HG02885 (cell line): Measurements from ENCODE around the gene CDC42BPA.
"Not testable (repeated sequence)": the region's sequence is repeated elsewhere in the genome, so short reads cannot be mapped to it uniquely, and the experiment has no call there.

Source experiments
- ATAC-seq: cut with Tn5 transposase; IDR thresholded peaks from one replicate; pipeline ENCODE4 v1.9.1; 2021; ENCODE audit warnings: mild to moderate bottlenecking; ENCODE audit not compliant: unreplicated experiment, poor library complexity

Gene CDC42BPA

GRCh38 chr1:227161470-227161869 is 156.8 kb downstream of the CDC42BPA start:
- no peak for ATAC-seq

DNA sequence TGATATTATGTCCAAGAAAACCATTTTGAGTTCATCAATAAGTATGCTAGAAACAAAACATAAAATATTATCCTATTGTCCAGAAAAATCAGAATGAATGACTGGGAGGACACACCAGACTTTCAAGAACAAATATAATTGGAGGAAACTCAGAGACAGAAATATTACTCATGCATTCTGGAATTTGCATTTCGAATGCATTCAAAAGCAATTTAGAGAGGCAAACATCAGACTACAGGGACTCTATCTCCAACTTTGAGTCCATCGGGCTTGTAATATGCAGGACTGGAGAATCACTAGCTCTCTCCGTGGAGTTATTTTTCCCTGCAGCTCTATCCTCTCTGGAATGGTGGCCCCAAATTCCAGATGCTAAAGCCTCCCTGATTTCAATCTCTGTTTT is 161.8 kb downstream of the CDC42BPA start:
- ATAC-seq = no peak

DNA sequence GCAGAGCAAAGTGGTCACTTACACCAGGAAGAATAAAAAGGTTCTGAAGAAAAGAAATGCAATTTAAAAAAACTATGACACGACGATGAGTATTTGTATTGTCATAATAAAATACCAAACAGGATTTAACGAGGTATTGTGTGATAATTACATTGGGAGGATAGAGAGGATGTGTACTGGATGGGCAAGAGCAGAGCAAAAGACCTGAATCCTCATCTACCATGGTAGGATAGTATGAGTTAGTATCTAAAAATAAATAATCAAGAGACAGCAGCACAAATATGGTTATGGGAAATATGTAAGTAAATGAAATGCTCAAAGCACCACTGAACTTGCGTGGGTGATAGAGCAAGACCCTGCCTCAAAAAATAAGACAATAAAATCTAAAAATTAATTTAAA is 162.6 kb downstream of the CDC42BPA start:
- no peak for ATAC-seq

DNA sequence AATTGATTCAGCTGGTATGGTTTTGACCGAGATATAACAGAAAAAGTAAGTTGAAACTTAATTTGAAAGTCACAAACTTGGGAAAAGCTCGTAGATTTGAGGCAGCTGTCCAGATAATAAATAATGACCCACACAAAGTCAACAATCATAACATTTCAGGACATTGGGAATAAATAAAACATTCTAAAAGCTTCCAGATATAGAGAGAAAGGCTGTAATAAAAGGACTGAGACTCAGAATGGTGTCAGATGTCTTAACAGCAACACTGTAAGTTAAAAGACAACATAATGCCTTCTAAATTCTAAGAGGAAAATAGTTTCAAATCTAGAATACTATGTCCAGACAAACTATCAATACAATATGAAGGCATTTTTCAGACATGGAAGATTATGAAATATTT is 163.3 kb downstream of the CDC42BPA start:
- ATAC-seq = no peak

- no peak for ATAC-seq
Observed at GRCh38 chr1:227152525-227152924, 165.8 kb downstream of the CDC42BPA start.

DNA sequence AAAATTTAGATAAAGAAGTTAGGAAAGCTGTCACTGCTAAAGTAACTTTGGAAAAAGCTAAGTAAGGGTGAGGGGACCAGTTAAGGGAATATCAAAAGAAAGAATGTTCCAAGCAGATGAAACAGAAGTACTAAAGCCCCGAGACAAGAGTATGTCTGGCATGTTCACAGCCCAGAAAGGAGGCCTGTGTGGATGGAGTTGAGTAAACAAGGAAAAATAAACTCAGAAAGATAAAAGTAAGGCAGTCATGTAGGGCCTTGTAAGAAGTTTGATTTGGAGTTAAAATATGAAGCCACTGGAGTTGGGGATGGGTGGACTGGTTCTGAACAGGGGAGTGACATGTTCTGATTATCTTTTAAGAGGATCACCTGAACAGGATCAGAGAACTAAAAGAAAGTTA is 177.9 kb downstream of the CDC42BPA start:
- ATAC-seq = no peak

DNA sequence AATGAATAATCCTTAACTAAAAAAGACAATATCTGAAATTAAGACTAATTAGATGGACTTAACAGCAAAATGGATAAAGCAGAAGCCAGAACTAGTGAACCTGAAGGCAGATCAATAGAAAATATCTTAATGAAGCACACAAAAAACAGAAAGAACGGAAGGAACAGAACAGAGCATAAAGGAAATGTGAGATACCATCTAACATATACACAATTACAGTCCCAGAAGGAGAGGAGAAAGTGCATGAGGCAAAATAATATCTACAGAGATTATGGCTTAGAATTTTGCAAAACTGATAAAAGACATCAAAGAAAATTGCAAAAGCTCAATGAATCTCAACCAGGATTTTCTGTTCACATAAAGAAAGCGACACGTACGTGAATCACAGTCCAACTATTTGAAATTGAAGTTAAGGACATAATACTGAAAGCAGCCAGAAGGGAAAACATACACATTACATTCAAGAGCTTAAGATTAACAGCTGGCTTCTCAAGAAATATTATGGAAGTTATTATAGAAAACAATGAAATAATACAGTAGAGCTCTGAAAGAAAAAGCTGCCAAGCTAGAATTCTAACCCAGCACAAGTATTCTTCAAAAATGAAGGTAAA is 182.0 kb downstream of the CDC42BPA start:
- no peak for ATAC-seq

GRCh38 chr1:227134686-227135314 is 183.5 kb downstream of the CDC42BPA start:
- no peak for ATAC-seq

GRCh38 chr1:227132695-227133094 is 185.6 kb downstream of the CDC42BPA start:
- ATAC-seq = not testable (repeated sequence)

DNA sequence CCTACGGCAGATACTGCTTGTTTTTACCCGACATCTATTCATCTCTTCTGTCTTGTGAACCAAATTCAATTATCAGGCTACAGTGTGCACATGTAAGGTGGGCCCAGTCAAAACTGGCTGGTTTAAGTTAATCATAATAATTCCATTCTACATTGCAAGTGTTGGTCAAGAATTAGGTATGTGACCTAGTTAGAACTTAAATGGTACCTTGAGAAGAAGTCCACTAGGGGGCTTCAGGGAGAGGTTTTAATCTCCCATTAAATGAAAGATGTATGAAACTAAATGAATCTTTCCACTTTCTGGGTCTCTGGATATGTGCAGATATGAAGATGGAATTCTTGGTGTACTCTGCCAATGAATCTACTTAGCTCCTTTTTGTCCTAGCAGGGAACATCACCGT is 187.1 kb downstream of the CDC42BPA start:
- no peak for ATAC-seq

GRCh38 chr1:227127891-227128290 is 190.4 kb downstream of the CDC42BPA start:
- ATAC-seq = peak; percentile 80

DNA sequence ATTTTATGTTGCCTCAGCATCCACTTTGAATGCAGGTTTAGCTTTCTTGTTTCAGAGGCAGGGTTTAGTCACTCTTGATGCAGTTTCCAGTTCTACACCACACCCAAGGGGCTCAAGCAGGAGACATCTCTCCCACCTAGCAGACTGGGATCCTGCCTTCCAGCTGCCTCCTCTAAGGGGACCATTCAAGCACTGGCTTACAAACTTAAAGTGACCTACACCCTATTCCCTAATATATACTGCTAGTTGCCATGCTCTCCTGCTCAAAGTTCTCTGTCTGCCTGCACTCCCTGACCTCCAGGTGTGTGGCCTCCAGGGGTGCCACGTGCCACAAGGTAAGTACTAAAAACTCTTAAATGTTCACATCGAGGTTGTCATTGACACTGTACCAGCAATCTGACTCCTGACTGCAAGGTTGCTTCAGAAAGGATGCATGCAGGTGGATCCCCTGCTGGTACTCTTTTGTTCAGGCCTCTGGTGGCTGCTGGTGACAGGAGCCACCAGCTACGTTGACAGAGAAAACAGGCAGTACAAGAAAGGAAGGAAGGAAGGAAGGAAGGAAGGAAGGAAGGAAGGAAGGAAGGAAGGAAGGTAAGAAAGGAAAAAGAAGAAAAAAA is 192.3 kb downstream of the CDC42BPA start:
- ATAC-seq = no peak

DNA sequence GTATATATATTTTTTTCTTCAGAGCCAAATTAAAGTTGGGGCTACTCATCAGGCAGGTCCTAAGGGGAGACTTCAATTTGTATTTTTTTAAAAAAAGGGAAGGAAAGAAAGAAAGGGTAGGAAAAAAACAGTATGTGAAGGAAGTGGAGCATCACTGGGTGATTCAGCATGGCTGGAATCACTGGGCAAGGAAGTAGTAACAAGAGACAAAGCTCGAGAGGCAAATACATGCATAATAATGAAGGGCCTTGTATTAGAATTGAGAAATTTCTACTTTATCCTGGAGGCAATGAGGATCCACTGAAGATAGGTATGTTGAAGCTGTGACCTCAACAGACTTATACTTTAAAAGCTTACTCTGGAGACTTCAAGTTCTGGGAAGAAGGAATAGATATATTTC is 193.8 kb downstream of the CDC42BPA start:
- no peak for ATAC-seq

DNA sequence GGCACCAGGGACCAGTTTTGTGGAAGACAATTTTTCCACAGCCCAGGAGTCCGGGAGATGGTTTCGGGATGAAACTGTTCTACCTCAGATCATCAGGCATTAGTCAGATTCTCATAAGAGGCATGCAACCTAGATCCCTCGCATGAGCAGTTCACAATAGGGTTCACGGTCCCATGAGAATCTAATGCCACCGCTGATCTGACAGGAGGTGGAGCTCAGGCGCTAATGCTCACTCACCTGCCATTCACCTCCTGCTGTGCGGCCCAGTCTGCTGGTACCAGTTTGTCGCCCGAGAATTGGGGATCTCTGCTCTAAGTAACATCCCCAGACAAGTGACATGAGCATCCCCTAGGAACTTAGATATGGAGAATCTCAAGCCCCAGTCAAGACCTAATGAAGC is 197.5 kb downstream of the CDC42BPA start:
- ATAC-seq = no peak

DNA sequence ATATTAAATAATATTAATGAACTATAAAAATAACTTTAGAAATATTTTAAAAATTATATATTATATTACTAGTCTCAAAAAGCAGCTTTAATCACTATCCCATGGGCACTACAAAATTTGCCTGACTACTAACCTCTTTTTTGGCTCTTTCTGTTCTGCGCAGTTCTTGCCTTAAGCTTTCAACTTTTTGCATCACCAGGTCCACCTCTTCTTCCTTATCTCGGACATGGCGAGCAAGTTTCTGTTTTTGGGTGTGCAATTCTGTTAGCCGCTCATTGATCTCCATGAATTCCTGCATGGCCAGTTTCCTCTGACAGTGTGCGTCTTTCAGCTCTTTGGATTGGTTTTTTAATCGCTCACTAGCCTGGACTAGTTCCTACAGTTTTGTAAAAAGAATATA is 205.8 kb downstream of the CDC42BPA start:
- ATAC-seq = no peak

DNA sequence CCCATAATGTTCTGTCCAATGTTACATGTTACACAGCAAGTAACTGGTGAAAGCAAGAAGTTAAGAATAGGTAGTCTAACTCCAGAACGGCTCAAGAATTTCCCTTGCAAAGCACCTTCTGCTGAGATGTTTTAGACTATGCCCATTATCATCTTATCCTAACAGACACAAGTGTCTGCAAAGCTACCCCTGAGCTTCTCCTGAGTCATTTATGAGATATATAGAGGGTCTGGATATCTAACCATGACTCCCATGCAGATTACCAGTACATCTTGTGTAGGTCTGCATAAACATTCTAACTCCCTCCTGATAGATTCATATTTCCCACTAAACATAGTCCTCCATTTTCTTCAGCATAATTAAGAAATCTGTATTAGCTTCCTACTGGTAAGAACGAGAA is 206.5 kb downstream of the CDC42BPA start:
- ATAC-seq = no peak

GRCh38 chr1:227105291-227105690 is 213.0 kb downstream of the CDC42BPA start:
- not testable (repeated sequence) for ATAC-seq

- ATAC-seq = no peak
Observed at GRCh38 chr1:227102056-227102455, 216.2 kb downstream of the CDC42BPA start.

- no peak for ATAC-seq
Observed at GRCh38 chr1:227094249-227094966, 223.9 kb downstream of the CDC42BPA start.

GRCh38 chr1:227093309-227093708 is 225.0 kb downstream of the CDC42BPA start:
- ATAC-seq = no peak

DNA sequence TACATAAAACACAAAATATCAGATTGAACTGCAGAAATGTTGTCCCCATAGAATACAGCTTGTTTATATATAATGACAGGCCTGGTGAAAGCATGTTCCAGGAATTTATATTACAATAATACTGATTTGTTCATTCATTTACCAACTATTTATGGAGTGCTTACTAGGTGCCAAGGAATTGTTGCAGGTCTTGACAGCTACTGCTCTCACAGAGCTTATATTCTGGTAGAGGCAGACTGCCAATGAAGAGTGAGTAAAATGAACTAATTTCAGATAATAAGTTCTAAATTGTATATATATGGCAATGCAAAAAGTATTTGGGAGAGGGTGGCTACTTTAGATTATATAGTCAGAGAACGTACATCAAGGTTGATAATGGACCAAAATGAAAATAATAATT is 226.2 kb downstream of the CDC42BPA start:
- ATAC-seq = no peak
